HG02798 (cell line): Measurements from ENCODE around the gene HLA-B.

Source experiments
- ATAC-seq: cut with Tn5 transposase; IDR thresholded peaks from one replicate; pipeline ENCODE4 v1.9.1; 2021; ENCODE audit warnings: mild to moderate bottlenecking; ENCODE audit not compliant: unreplicated experiment, poor library complexity

Gene HLA-B

DNA sequence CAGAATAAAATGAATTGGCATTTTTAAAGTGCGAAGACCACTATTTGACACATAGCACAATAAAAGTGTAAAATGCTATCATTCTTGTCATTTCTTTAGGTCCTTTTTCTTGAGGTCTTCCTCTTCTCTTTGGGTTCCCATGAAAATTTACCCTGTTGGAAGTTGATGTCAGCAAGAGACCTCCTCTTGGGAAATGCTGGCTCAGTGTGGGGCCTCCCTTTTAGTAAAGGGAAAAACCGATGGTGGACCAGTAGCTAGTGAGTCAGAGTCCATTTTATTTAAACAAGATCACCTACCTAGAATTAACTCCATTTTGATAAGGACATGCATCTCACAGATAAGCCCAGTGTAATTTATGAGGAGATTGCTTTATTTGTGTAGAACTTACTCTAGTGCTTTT, 47.3 kb downstream of the HLA-B start:
- no peak for ATAC-seq

DNA sequence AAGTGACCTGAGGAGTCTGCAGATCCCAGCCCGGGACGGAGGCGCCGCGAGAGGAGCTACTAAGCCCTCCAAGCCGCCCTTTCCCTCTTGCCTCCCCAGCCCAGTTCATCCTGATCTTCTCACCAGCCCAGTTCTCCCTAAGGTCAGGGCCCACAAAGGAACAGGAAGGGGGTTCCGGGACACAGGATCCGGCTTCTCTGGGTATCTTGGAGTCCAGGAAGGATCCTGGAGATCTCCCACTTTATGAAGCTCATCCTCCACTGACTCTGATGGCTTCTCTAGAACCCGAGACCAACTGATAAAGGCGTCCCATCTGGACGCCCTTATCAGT, 48.2 kb downstream of the HLA-B start:
- ATAC-seq, result no peak

DNA sequence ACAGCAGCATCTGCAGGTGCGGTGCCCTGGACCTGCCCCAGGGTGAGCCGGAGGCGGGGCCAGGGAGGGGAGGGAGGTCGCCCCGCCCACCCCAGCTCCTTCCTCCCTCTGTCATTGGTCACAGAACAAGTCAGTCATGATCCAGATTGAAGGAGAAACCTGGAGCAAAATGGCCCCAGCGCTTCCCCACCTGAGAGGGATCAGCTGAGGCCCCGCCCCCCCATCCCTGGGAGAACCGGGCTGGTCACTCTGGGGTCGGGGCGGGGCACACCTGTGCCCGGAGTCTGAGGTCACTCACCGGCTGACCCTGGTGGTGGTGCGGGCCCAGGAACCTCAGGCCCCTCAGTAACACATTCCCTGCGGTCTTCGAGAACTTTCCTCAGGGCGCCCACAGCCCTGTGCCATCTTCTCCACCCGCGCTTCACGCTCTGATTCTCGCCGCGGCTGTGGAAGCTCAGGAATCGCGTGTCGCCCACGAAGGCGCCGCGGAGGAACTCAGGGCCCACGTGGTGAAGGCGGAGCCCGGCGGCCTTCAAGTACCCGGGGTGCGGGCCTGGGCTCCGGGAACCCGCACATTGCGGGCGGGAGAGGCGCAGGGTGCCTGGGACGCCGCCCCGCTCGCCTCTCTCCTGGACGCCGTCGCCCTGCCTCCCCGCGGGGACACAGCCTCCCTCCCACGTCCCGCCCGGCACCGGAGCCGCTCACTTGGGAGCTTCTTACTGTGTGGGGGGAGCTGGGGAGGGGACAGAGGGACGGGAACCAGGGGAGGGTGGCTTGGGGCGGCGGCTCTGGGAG, 48.7 kb downstream of the HLA-B start:
- ATAC-seq, result peak; percentile 74

DNA sequence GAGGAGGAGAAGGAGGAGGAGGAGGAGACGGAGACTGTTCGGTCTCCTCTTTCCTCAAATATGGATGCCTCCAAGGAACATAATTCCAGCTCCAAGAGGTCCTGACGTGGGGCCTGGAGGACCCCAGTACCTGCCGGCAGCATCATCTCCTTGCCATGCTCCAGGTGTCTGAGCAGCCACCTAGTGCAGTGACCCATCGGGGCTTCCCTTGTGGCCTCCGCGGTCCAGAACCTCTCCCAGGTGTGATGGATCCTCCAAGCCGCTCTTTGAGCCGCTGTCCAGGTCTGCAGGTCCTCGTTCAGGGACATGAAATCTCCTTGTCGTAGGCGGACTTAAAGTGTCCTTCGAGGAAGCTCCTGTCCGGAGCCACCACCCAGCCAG, 49.3 kb downstream of the HLA-B start:
- no peak for ATAC-seq

DNA sequence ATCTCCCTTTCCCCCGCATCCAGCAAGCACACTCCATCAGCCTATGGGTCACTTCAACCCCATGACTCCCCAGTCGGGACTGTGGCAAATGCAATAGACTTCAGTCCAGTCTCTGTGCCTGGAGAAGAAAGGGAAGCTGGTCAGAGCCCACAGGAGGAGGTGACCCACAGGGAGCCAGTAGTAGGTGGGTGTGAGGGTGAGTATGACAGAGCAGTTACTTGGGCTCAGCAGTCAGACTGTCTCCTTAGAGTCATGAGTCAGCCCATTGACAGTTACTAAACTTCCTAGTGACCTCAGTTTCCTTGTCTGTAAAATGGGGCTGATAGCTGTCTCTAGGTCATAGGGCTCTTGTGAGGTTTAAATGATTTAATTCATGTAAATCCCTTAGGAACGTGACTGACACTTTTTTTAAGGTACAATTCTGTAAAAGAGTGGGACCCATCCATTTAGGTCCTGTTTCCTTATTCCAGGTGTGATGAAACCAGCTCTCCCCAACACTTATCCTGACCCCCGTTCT, 51.2 kb downstream of the HLA-B start:
- ATAC-seq, result no peak

DNA sequence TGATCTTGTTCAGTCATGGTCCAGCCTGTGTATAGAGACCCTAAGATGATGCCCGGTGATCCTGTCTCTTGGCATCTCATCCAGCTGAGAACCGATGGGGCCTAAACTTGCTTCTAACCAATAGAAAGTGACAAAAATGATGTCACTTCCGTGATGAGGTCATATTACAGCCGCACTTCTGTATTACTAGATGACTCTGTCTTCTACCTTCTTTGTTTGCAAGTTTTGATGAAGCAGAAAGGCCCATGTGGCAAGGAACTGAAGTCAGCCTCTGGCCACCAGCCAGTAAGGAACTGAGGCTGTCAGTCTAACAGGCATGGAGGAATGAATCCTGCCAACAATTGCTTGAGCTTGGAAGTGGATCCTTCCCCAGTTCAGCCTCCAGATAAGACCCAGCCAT, 52.3 kb downstream of the HLA-B start:
- no peak for ATAC-seq
